GM19467 (cell line): ENCODE measurements around the gene QSOX2.

Source experiments
- ATAC-seq: cut with Tn5 transposase; IDR thresholded peaks from one replicate; pipeline ENCODE4 v1.9.1; 2021; ENCODE audit warnings: mild to moderate bottlenecking, moderate library complexity; ENCODE audit not compliant: unreplicated experiment

The QSOX2 gene

GRCh38 chr9:136265561-136266355 is 20.1 kb upstream of the QSOX2 start:
- no peak for ATAC-seq

GRCh38 chr9:136264441-136265405 is 19.1 kb upstream of the QSOX2 start:
- ATAC-seq = no peak

GRCh38 chr9:136264031-136264430 is 18.4 kb upstream of the QSOX2 start:
- ATAC-seq = no peak

- no peak for ATAC-seq
Observed at GRCh38 chr9:136262671-136263178, 17.1 kb upstream of the QSOX2 start.

GRCh38 chr9:136261686-136262430 is 16.2 kb upstream of the QSOX2 start:
- ATAC-seq = no peak

GRCh38 chr9:136260936-136261472 is 15.4 kb upstream of the QSOX2 start:
- ATAC-seq = no peak

GRCh38 chr9:136260521-136260920 is 14.9 kb upstream of the QSOX2 start:
- ATAC-seq = no peak

DNA sequence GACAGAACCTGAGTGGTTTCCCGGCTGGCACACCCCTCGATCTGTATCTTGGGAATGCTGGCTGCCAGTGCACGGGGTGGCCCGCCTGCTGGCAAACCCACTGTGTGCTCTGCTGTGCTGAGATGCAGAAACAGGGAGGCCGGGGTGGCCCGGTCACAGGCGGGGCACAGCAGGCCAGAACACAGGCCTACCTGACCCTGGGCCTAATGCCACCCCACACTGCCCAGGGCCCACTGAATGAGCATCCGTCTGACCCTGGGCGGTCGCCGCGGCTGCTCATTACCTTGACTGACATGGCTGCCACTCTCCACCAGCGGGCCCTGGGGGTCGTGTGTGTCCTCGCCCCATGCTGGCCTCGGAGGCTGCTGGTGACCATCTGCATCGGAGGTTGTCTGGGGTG is 14.2 kb upstream of the QSOX2 start:
- no peak for ATAC-seq

GRCh38 chr9:136259517-136259813 is 13.9 kb upstream of the QSOX2 start:
- no peak for ATAC-seq

GRCh38 chr9:136258786-136259516 is 13.3 kb upstream of the QSOX2 start:
- ATAC-seq = no peak

GRCh38 chr9:136258299-136258625 is 12.7 kb upstream of the QSOX2 start:
- ATAC-seq = no peak

GRCh38 chr9:136257381-136258298 is 12.0 kb upstream of the QSOX2 start:
- no peak for ATAC-seq

DNA sequence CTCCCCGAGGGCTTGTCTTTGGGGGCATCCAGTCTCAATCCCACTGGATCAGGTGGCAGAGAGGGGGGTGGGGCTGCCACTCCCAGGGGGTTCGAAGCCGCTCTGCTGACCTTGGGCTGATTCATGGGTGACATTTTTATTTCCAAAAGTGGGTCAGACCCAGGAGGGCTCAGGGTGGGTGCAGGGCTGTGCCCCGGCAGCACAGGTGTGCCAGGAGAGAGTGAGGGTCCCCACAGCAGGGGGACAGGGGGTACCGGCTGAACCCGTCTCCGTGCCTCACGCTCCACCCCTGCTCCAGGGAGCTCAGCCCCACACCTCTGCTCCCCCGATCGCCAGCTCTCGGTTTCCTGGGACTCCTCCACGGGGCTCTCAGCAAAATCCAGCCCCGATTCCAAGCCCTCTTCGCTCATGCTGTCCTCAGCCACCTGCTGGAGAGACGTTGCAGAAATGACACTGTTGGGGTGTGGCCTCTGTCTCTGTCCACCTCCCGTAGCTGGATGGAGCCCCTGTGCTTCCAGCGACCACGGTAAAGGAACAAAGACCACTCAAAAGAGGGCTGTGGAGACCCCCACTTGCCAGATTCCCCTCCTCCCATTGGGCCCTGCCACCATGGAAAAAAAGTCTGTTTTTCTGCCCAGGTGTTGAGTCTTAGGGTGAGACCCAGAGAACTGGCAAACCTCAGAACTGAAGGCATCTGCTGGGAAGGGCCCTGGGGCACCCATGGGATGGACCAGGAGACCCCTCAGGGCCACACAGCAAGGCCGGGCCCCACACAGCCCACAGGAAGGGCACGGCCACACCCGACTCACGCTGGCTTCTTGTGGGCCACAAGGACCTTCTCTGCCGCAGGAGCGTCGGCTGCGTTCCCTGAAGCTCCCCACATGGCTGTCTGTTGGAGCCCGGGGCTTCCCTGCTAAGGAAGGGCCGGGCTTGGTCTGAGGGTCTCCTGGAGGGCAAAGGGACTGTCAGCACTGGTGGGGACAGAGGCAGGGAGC is 10.6 kb upstream of the QSOX2 start:
- no peak for ATAC-seq

DNA sequence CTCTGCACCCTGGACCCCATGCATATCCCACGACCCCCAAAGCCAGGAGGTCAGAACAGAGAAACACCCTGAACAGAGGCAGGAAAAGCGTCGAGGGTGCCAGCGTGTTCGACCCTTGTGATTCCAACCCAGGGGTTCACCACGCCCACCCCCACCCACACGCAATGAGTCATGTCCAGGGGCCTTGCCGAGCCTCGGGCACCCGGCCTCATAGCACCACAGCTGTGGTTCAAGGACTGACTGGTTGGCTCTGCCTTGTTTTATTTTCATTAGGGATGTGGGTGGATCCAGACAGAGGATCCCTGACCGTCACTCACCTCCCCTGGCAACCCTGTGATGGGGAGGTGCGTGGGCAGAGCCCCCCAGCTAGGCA is 9.5 kb upstream of the QSOX2 start:
- no peak for ATAC-seq

GRCh38 chr9:136254381-136255165 is 9.0 kb upstream of the QSOX2 start:
- ATAC-seq = no peak

- no peak for ATAC-seq
Observed at GRCh38 chr9:136253246-136254130, 7.9 kb upstream of the QSOX2 start.
